Epithelial cell of proximal tubule (primary cell): ENCODE measurements around the gene HNRNPM. TPM values are rescaled to one million over a fixed set of nuclear protein-coding genes. Genes with fewer than 3 reads are reported as not detected.

Experiments used
- DNase-seq: peaks from one replicate; pipeline ENCODE4 v3.0.0-alpha.2; 2011; ENCODE audit warnings: low read depth
- H3K4me3 ChIP-seq: 2 replicates; pipeline ENCODE4 v1.5.1; 2011; ENCODE audit warnings: low read depth, mild to moderate bottlenecking, low read length
- total RNA-seq: library from RNA; depleted of rRNA; stranded (reverse); fragments of >200 nt; gene quantifications from 2 replicates; pipeline ENCODE4 v1.2.3, GENCODE V29; 2015
- TF ChIP-seq, protein P1 (sequence below): conservative IDR thresholded peaks from 2 replicates; pipeline ENCODE4 v1.5.1; 2012; ENCODE audit warnings: low read depth, mild to moderate bottlenecking, low read length

HNRNPM gene
- total RNA-seq, 1 donor from 2014 or later: 134 TPM

DNA sequence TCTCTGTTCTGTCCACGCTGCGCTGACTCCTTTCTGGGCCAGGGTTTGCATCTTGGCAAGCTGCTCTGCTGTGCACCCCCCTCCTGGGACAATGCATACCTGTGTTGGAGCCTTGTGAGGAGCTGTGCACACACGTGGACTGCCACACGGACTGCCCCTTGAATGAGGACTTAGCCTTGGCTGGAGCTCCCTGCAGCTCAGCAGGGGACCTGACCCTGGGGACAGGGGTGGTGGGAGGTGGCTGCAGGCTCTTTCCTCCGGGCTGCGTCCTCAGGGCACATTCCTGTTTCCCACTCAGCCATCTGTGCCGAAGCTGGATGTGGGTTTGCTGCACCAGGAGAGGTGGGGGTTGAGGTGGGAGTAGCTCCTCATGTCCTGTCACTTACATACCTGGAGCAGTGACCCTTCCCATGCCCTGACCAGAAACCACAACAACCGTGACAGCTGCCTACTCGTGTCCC lies 46.4 kb upstream of the HNRNPM start:
- TF ChIP-seq, protein P1, sequence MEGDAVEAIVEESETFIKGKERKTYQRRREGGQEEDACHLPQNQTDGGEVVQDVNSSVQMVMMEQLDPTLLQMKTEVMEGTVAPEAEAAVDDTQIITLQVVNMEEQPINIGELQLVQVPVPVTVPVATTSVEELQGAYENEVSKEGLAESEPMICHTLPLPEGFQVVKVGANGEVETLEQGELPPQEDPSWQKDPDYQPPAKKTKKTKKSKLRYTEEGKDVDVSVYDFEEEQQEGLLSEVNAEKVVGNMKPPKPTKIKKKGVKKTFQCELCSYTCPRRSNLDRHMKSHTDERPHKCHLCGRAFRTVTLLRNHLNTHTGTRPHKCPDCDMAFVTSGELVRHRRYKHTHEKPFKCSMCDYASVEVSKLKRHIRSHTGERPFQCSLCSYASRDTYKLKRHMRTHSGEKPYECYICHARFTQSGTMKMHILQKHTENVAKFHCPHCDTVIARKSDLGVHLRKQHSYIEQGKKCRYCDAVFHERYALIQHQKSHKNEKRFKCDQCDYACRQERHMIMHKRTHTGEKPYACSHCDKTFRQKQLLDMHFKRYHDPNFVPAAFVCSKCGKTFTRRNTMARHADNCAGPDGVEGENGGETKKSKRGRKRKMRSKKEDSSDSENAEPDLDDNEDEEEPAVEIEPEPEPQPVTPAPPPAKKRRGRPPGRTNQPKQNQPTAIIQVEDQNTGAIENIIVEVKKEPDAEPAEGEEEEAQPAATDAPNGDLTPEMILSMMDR: no peak
- no peak overlapping the region for H3K4me3 ChIP-seq
- no peak for DNase-seq

DNA sequence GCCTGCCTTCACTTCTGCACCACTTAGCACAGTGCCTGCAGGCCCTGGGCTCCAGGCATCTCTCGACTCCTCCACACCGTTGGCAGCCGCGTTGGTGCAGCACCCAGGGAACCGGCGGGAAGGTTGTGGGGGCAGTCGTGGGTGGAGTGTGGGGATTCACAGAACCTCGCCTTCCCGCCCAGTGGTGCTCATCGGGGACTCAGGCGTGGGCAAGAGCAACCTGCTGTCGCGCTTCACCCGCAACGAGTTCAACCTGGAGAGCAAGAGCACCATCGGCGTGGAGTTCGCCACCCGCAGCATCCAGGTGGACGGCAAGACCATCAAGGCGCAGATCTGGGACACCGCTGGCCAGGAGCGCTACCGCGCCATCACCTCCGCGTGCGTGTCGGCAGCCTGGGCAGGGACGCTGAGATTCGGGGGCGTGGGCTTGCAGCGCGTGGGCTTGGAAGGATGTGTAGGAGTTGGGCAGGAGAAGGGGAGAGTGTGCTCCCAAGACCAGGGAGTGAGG lies 45.0 kb upstream of the HNRNPM start:
- DNase-seq: no peak
- no peak overlapping the region for H3K4me3 ChIP-seq
- TF ChIP-seq, protein P1: no peak

DNA sequence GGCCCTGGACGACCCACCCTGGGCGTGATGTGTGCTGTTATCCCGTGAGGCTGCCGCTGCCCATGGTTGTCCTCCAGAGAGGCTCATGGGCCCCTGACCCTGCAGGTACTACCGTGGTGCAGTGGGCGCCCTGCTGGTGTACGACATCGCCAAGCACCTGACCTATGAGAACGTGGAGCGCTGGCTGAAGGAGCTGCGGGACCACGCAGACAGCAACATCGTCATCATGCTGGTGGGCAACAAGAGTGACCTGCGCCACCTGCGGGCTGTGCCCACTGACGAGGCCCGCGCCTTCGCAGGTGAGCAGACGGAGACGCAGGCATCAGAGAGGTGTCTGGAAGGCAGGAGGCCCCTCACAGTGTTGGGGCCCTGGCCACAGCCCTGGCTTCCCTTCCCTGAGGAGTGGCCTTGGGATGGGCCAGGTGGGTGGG lies 42.8 kb upstream of the HNRNPM start:
- no peak overlapping the region for H3K4me3 ChIP-seq
- no peak for DNase-seq
- TF ChIP-seq, protein P1: no peak

DNA sequence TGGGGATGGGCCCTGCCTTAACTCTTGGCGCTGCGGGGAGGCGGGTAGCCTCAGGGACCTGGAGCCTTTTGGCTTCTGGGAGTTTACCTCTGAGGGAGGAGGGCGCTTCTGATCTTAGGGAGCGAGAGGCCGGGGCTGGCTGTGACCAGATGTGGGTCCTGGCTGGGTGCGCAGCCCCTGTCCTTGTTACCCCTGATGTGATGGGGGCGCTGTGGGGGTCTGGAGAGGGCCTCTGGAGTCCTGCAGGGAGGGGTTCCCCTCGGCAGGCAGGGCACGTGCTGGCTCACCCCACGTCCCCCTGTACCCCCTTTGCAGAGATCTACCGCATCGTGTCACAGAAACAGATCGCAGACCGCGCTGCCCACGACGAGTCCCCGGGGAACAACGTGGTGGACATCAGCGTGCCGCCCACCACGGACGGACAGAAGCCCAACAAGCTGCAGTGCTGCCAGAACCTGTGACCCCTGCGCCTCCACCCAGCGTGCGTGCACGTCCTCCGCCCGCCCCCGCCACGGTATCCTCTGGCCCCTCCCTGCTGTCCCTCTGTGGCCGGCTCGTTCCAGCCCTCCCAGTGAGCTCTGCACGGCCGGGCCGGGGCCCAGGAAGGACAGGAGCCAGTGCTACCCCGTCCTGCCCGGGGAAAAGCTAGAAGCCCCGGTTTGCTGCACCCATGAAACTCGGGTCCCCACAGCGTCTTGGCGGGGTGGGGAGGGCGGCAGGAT lies 41.5 kb upstream of the HNRNPM start:
- TF ChIP-seq, protein P1: no peak
- DNase-seq: no peak
- H3K4me3 ChIP-seq: no peak overlapping the region

DNA sequence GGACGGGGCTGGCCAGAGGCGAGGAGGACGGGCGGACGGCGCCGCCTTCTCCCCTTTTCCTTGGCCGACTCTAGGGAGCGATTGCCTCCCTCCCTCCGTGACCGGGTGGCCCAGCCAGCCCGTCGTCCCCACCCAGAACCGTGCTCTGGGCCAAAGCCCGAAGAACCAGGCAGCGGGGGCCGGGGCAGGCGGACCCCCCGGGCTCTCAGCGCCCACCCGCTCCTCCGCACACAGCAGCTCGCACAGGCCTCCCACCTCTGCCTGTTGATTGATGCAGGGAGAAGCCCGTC lies 41.0 kb upstream of the HNRNPM start:
- TF ChIP-seq, protein P1: no peak
- DNase-seq: no peak
- no peak overlapping the region for H3K4me3 ChIP-seq

DNA sequence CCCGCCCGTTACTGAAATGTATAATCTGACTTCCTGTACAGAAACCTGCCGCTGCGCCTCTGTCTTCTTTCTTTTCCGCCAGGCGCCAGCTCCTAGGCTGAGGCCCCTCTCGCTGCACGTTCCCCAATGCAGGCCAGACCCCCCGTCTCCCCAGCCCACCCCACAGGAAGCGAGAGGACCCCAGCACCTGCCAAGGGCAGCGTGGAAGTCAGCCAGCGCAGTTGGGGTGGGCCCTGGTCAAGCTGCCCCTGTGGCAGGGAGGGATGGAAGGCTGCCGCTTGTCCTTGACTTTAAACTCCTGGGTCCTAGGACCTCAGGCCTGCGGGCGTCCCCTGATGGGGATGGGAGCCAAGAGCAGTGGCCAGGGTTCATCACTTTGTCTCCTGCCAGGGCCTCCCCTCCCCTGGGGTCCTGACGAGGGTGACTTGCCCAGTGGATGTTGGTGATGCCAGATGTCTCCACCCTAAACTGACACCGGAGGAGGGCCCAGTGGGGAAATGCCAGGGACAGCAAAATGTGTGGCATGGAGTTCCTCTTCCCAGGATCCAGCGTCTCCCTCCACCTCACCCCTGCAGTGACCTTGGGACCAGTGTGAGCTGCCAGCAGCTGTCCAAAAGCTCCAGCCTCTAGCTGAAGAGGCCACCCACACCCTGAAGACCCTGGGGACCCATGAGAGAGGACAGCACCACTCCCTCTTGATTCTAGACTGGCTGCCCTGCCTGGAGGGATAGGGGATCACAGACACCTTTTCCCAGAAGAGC lies 40.2 kb upstream of the HNRNPM start:
- no peak for DNase-seq
- TF ChIP-seq, protein P1: no peak
- H3K4me3 ChIP-seq: no peak overlapping the region
